ENCODE measurements around the gene TNNI3.

- no peak for TF ChIP-seq GATA2 (CRISPR knock-in tag; IDR thresholded peaks at IDR 0.05)
- no peak for TF ChIP-seq EGR1 (conservative IDR thresholded peaks at IDR 0.05)
- TF ChIP-seq EP300 (IDR thresholded peaks at IDR 0.05; ENCODE audit: low read length), result no peak
- no peak for TF ChIP-seq XRCC3 (IDR thresholded peaks at IDR 0.05)
- TF ChIP-seq, protein P1, sequence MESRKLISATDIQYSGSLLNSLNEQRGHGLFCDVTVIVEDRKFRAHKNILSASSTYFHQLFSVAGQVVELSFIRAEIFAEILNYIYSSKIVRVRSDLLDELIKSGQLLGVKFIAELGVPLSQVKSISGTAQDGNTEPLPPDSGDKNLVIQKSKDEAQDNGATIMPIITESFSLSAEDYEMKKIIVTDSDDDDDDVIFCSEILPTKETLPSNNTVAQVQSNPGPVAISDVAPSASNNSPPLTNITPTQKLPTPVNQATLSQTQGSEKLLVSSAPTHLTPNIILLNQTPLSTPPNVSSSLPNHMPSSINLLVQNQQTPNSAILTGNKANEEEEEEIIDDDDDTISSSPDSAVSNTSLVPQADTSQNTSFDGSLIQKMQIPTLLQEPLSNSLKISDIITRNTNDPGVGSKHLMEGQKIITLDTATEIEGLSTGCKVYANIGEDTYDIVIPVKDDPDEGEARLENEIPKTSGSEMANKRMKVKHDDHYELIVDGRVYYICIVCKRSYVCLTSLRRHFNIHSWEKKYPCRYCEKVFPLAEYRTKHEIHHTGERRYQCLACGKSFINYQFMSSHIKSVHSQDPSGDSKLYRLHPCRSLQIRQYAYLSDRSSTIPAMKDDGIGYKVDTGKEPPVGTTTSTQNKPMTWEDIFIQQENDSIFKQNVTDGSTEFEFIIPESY (CRISPR knock-in tag; IDR thresholded peaks at IDR 0.05), result no peak
- no peak for TF ChIP-seq ZNF592 (IDR thresholded peaks at IDR 0.05)
- no peak for TF ChIP-seq BRCA1 (IDR thresholded peaks at IDR 0.05)
- no peak for TF ChIP-seq BRCA1 (CRISPR knock-in tag; IDR thresholded peaks at IDR 0.05)
- TF ChIP-seq SIN3A (IDR thresholded peaks at IDR 0.05; ENCODE audit: borderline replicate concordance in 2 of 2, control insufficient read depth in 1 of 2, low read depth in 2 of 2, low read length in 2 of 2), result no peak
- TF ChIP-seq ZNF717 (CRISPR knock-in tag; IDR thresholded peaks at IDR 0.05), result no peak
- no peak for TF ChIP-seq NR3C1 (CRISPR knock-in tag; IDR thresholded peaks at IDR 0.05)
Measured at GRCh38 chr19:55137915-55138314, 19.6 kb downstream of the TNNI3 start.
